Measurements from ENCODE around the gene IDS.
"Not testable (repeated sequence)": the region's sequence is repeated elsewhere in the genome, so short reads cannot be mapped to it uniquely, and the experiment has no call there.

Gene IDS

GRCh38 chrX:149540621-149541520, 35.8 kb upstream of the IDS start, which contains the start of gene EOLA1:
EOLA1 (plus strand) TSS chrX:149541012; CDS start chrX:149545631, 4,619 bp downstream.
- no peaks in the 10 kb centered on the region for H3K36me3 ChIP-seq (ENCODE audit: insufficient read depth, low read length)
- H3K4me1 ChIP-seq (ENCODE audit: control insufficient read depth, insufficient read depth, low read length, unreplicated experiment), result no peaks in the 10 kb centered on the region
- no peaks in the 10 kb centered on the region for H3K27me3 ChIP-seq (ENCODE audit: insufficient read depth, low read length)
- H2AFZ ChIP-seq (ENCODE audit: low read length, unreplicated experiment), result peak within 1 kb of the TSS; percentile 25
- H3K27ac ChIP-seq (ENCODE audit: low read depth, low read length), result peak within 1 kb of the TSS; percentile 98
- peak within 1 kb of the TSS; percentile 85 for H3K4me3 ChIP-seq (ENCODE audit: low read depth, low read length)
- peaks cover 5% of the 10 kb centered on the region for H3K79me2 ChIP-seq (ENCODE audit: control insufficient read depth, insufficient read depth, low read length, unreplicated experiment)

GRCh38 chrX:149540131-149540620, 35.1 kb upstream of the IDS start:
- Histone ChIP-seq H3K27ac (ENCODE audit: low read depth, low read length) (peak overlapping the region; percentile 98), H3K4me3 (ENCODE audit: low read depth, low read length) (peak overlapping the region; percentile 85), H3K27me3 (ENCODE audit: insufficient read depth, low read length) (no peaks in the 10 kb centered on the region), H3K4me1 (ENCODE audit: control insufficient read depth, insufficient read depth, low read length, unreplicated experiment) (no peaks in the 10 kb centered on the region), H3K79me2 (ENCODE audit: control insufficient read depth, insufficient read depth, low read length, unreplicated experiment) (peaks cover 5% of the 10 kb centered on the region), H2AFZ (ENCODE audit: low read length, unreplicated experiment) (no peak overlapping the region), H3K36me3 (ENCODE audit: insufficient read depth, low read length) (no peaks in the 10 kb centered on the region)

- Histone ChIP-seq H3K4me3 (ENCODE audit: low read depth, low read length) (peak overlapping the region; percentile 76), H3K36me3 (ENCODE audit: insufficient read depth, low read length) (no peaks in the 10 kb centered on the region), H3K27me3 (ENCODE audit: insufficient read depth, low read length) (no peaks in the 10 kb centered on the region), H3K79me2 (ENCODE audit: control insufficient read depth, insufficient read depth, low read length, unreplicated experiment) (peaks cover 5% of the 10 kb centered on the region), H2AFZ (ENCODE audit: low read length, unreplicated experiment) (no peak overlapping the region), H3K4me1 (ENCODE audit: control insufficient read depth, insufficient read depth, low read length, unreplicated experiment) (no peaks in the 10 kb centered on the region), H3K27ac (ENCODE audit: low read depth, low read length) (peak overlapping the region; percentile 59)
Measured at GRCh38 chrX:149539283-149540130, 34.4 kb upstream of the IDS start.

DNA sequence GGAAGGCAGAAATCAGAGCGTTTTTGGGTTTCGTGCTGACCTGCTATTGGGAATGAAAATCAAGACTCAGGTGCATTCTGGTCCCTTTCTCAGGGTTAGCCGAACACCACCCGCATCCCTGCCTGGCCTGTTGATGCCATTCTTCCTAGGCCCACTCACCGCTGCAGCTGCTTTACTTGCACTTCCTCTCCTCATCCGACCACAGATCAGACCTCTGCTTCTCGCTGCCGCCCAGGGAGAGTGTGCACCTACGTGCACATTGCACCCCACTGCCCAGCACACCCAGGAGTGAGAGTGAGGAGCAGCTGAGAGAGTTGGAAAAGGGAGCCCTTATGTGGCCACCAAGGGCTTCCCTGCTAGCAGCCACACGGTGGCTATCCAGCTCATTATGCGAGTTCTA, 32.4 kb upstream of the IDS start:
- not testable (repeated sequence) for H3K27ac ChIP-seq (ENCODE audit: low read depth, low read length); H3K36me3 ChIP-seq (ENCODE audit: insufficient read depth, low read length); H3K4me3 ChIP-seq (ENCODE audit: low read depth, low read length); H2AFZ ChIP-seq (ENCODE audit: low read length, unreplicated experiment); H3K4me1 ChIP-seq (ENCODE audit: control insufficient read depth, insufficient read depth, low read length, unreplicated experiment); H3K79me2 ChIP-seq (ENCODE audit: control insufficient read depth, insufficient read depth, low read length, unreplicated experiment); H3K27me3 ChIP-seq (ENCODE audit: insufficient read depth, low read length)

GRCh38 chrX:149534926-149535602, 30.0 kb upstream of the IDS start:
- H2AFZ ChIP-seq (ENCODE audit: low read length, unreplicated experiment); H3K27ac ChIP-seq (ENCODE audit: low read depth, low read length); H3K4me1 ChIP-seq (ENCODE audit: control insufficient read depth, insufficient read depth, low read length, unreplicated experiment); H3K4me3 ChIP-seq (ENCODE audit: low read depth, low read length); H3K36me3 ChIP-seq (ENCODE audit: insufficient read depth, low read length); H3K27me3 ChIP-seq (ENCODE audit: insufficient read depth, low read length); H3K79me2 ChIP-seq (ENCODE audit: control insufficient read depth, insufficient read depth, low read length, unreplicated experiment): not testable (repeated sequence)

GRCh38 chrX:149533999-149534398, 28.9 kb upstream of the IDS start:
- H3K27ac ChIP-seq (ENCODE audit: low read depth, low read length); H3K36me3 ChIP-seq (ENCODE audit: insufficient read depth, low read length); H3K79me2 ChIP-seq (ENCODE audit: control insufficient read depth, insufficient read depth, low read length, unreplicated experiment); H3K4me3 ChIP-seq (ENCODE audit: low read depth, low read length); H2AFZ ChIP-seq (ENCODE audit: low read length, unreplicated experiment); H3K4me1 ChIP-seq (ENCODE audit: control insufficient read depth, insufficient read depth, low read length, unreplicated experiment); H3K27me3 ChIP-seq (ENCODE audit: insufficient read depth, low read length): not testable (repeated sequence)

DNA sequence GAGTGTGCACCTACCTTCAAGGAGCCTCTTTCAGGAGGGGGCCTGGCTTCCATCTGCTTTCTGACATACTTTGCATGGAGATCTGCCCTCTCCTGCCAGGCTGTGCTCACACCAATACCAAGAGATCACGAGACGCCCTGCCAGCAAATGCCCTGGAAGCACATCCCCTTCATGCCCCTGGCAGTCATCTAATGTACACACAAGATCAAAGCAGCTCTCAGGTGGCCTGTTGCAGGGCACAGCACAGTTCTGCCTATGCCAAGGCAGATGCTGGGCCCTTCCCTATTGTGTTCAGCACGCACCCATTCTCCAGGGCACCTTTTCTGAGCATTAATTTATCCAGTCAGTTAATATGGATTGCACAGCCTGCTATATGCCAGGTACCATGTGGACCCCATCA, 27.8 kb upstream of the IDS start:
- H3K4me3 ChIP-seq (ENCODE audit: low read depth, low read length); H3K36me3 ChIP-seq (ENCODE audit: insufficient read depth, low read length); H2AFZ ChIP-seq (ENCODE audit: low read length, unreplicated experiment); H3K27me3 ChIP-seq (ENCODE audit: insufficient read depth, low read length); H3K4me1 ChIP-seq (ENCODE audit: control insufficient read depth, insufficient read depth, low read length, unreplicated experiment); H3K79me2 ChIP-seq (ENCODE audit: control insufficient read depth, insufficient read depth, low read length, unreplicated experiment); H3K27ac ChIP-seq (ENCODE audit: low read depth, low read length): not testable (repeated sequence)

DNA sequence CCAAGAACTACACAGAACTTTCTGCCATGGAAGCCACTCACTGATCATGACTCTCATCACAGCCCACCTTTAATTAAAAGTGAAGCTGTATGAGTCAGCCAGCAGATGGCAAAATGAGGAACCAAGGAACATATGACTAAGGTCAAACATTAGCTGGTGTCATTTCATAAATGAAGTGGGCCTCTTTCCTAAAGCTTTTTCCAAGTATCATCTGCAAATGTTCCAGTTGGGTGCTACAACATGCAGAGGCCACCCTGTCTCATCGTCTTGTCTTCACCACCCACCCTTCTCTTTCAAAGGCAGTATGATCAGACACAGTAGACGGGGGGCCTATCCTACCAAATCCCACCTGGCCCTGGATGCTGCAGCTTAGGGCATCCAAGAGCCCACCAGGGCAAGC, 26.5 kb upstream of the IDS start:
- no peak overlapping the region for H2AFZ ChIP-seq (ENCODE audit: low read length, unreplicated experiment)
- no peaks in the 10 kb centered on the region for H3K27me3 ChIP-seq (ENCODE audit: insufficient read depth, low read length)
- H3K4me3 ChIP-seq (ENCODE audit: low read depth, low read length), result no peak overlapping the region
- no peaks in the 10 kb centered on the region for H3K4me1 ChIP-seq (ENCODE audit: control insufficient read depth, insufficient read depth, low read length, unreplicated experiment)
- H3K27ac ChIP-seq (ENCODE audit: low read depth, low read length), result no peak overlapping the region
- no peaks in the 10 kb centered on the region for H3K36me3 ChIP-seq (ENCODE audit: insufficient read depth, low read length)
- no peaks in the 10 kb centered on the region for H3K79me2 ChIP-seq (ENCODE audit: control insufficient read depth, insufficient read depth, low read length, unreplicated experiment)

DNA sequence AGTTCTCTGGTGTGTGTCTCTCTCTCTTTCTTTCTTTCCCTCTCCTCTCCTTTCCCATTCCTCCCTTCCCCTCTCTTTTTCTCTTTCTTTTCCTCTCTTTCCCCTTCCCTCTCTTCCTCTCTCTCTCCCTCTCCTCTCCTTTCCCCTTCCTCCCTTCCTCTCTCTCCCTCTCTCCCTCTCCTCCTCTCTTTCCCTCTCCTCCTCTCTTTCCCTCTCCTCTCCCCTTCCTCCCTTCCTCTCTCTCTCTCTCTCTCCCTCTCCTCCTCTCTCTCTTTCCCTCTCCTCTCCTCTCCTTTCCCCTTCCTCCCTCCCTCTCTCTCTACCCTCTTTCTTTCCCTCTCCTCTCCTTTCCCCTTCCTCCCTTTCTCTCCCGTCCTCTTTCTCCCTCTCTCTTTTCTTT, 23.3 kb upstream of the IDS start:
- H3K27me3 ChIP-seq (ENCODE audit: insufficient read depth, low read length), result no peaks in the 10 kb centered on the region
- no peaks in the 10 kb centered on the region for H3K4me1 ChIP-seq (ENCODE audit: control insufficient read depth, insufficient read depth, low read length, unreplicated experiment)
- H3K27ac ChIP-seq (ENCODE audit: low read depth, low read length), result no peak overlapping the region
- H3K79me2 ChIP-seq (ENCODE audit: control insufficient read depth, insufficient read depth, low read length, unreplicated experiment), result no peaks in the 10 kb centered on the region
- H2AFZ ChIP-seq (ENCODE audit: low read length, unreplicated experiment), result no peak overlapping the region
- H3K4me3 ChIP-seq (ENCODE audit: low read depth, low read length), result no peak overlapping the region
- no peaks in the 10 kb centered on the region for H3K36me3 ChIP-seq (ENCODE audit: insufficient read depth, low read length)

GRCh38 chrX:149527705-149528104, 22.6 kb upstream of the IDS start:
- H3K36me3 ChIP-seq (ENCODE audit: insufficient read depth, low read length), result no peaks in the 10 kb centered on the region
- no peak overlapping the region for H3K4me3 ChIP-seq (ENCODE audit: low read depth, low read length)
- H3K79me2 ChIP-seq (ENCODE audit: control insufficient read depth, insufficient read depth, low read length, unreplicated experiment), result no peaks in the 10 kb centered on the region
- no peaks in the 10 kb centered on the region for H3K27me3 ChIP-seq (ENCODE audit: insufficient read depth, low read length)
- no peak overlapping the region for H3K27ac ChIP-seq (ENCODE audit: low read depth, low read length)
- no peaks in the 10 kb centered on the region for H3K4me1 ChIP-seq (ENCODE audit: control insufficient read depth, insufficient read depth, low read length, unreplicated experiment)
- H2AFZ ChIP-seq (ENCODE audit: low read length, unreplicated experiment), result no peak overlapping the region

Data from ACC112 (cell line).